WTC11 (cell line): Measurements from ENCODE around the gene ZNG1A.

Experiments
- CTCF ChIP-seq: fragments of 200-600 bp; IDR thresholded peaks from 2 replicates; pipeline ENCODE4 v1.8.0; 2022; ENCODE audit warnings: antibody characterized with exemption
- FOXJ3 ChIP-seq: sonication (generic); formaldehyde crosslinking; IDR thresholded peaks from 2 replicates; pipeline ENCODE4 v1.9.0; 2021; ENCODE audit warnings: missing genetic modification reagents, mild to moderate bottlenecking, borderline replicate concordance
- GABPB1 ChIP-seq: sonication (generic); formaldehyde crosslinking; IDR thresholded peaks from 2 replicates; pipeline ENCODE4 v1.8.1; 2023; ENCODE audit warnings: mild to moderate bottlenecking, missing genetic modification reagents
- MAX ChIP-seq: sonication (generic); formaldehyde crosslinking; IDR thresholded peaks from 2 replicates; pipeline ENCODE4 v1.8.0; 2022; ENCODE audit warnings: mild to moderate bottlenecking, missing genetic modification reagents

GRCh38 chr9:223152-223551, 44.3 kb upstream of the ZNG1A start:
- TF ChIP-seq FOXJ3 (CRISPR knock-in tag) (no peak), CTCF (no peak), GABPB1 (CRISPR knock-in tag) (no peak), MAX (CRISPR knock-in tag) (no peak)
